Suppressor macrophage treated with lipopolysaccharide for 4 hours (primary cell): ENCODE results near the gene KIF16B.

ENCODE experiments used
- DNase-seq: peaks from one replicate; pipeline ENCODE4 v3.0.0-alpha.2; 2020

KIF16B gene

GRCh38 chr20:16427571-16427970 is 145.7 kb downstream of the KIF16B start:
- no peak for DNase-seq

- DNase-seq = no peak
Observed at GRCh38 chr20:16424780-16425179, 148.5 kb downstream of the KIF16B start.

- DNase-seq = no peak
Observed at GRCh38 chr20:16423311-16424212, 149.7 kb downstream of the KIF16B start.

GRCh38 chr20:16419138-16419715 is 154.0 kb downstream of the KIF16B start:
- DNase-seq = no peak

GRCh38 chr20:16418616-16419015 is 154.6 kb downstream of the KIF16B start:
- no peak for DNase-seq

GRCh38 chr20:16417001-16417400 is 156.2 kb downstream of the KIF16B start:
- no peak for DNase-seq

GRCh38 chr20:16415071-16416053 is 157.9 kb downstream of the KIF16B start:
- DNase-seq = no peak

- DNase-seq = no peak
Observed at GRCh38 chr20:16412906-16413305, 160.3 kb downstream of the KIF16B start.

- DNase-seq = no peak
Observed at GRCh38 chr20:16411361-16411760, 161.9 kb downstream of the KIF16B start.

- no peak for DNase-seq
Observed at GRCh38 chr20:16410626-16411025, 162.6 kb downstream of the KIF16B start.

- no peak for DNase-seq
Observed at GRCh38 chr20:16408981-16409380, 164.3 kb downstream of the KIF16B start.

GRCh38 chr20:16407251-16408067 is 165.8 kb downstream of the KIF16B start:
- DNase-seq = no peak

- DNase-seq = no peak
Observed at GRCh38 chr20:16405254-16405653, 168.0 kb downstream of the KIF16B start.

GRCh38 chr20:16404640-16405039 is 168.6 kb downstream of the KIF16B start:
- no peak for DNase-seq

- no peak for DNase-seq
Observed at GRCh38 chr20:16404171-16404570, 169.1 kb downstream of the KIF16B start.

GRCh38 chr20:16400234-16400633 is 173.0 kb downstream of the KIF16B start:
- no peak for DNase-seq

- no peak for DNase-seq
Observed at GRCh38 chr20:16399801-16400200, 173.4 kb downstream of the KIF16B start.

- no peak for DNase-seq
Observed at GRCh38 chr20:16397086-16397485, 176.2 kb downstream of the KIF16B start.

- no peak for DNase-seq
Observed at GRCh38 chr20:16395366-16395765, 177.9 kb downstream of the KIF16B start.

- no peak for DNase-seq
Observed at GRCh38 chr20:16394784-16395183, 178.5 kb downstream of the KIF16B start.

GRCh38 chr20:16393836-16394235 is 179.4 kb downstream of the KIF16B start:
- DNase-seq = no peak

- no peak for DNase-seq
Observed at GRCh38 chr20:16393297-16393696, 180.0 kb downstream of the KIF16B start.
